Fibroblast of lung (primary cell): Measurements from ENCODE around the gene PLCH2. TPM values are rescaled to one million over a fixed set of nuclear protein-coding genes. Genes with fewer than 3 reads are reported as not detected.

ENCODE experiments used
- DNase-seq, 2 donors: peaks; one replicate each; pipeline versions ENCODE4 v3.0.0 to v3.0.0-alpha.2; 2010; ENCODE audit warnings: low read depth in 2 of 2
- H2AFZ ChIP-seq: 2 replicates; pipeline ENCODE4 v1.5.1; 2012; ENCODE audit warnings: low read length, control low read depth, inconsistent platforms
- H3K27ac ChIP-seq: 2 replicates; pipeline ENCODE4 v1.5.1; 2011; ENCODE audit warnings: low read length, control low read depth; ENCODE audit not compliant: insufficient read depth
- H3K27me3 ChIP-seq: 2 replicates; pipeline ENCODE4 v1.5.1; 2011; ENCODE audit warnings: mild to moderate bottlenecking, low read length; ENCODE audit not compliant: control insufficient read depth, insufficient read depth
- H3K36me3 ChIP-seq: 2 replicates; pipeline ENCODE4 v1.5.1; 2011; ENCODE audit warnings: low read length; ENCODE audit not compliant: control insufficient read depth, insufficient read depth
- H3K4me1 ChIP-seq: 2 replicates; pipeline ENCODE4 v1.5.1; 2011; ENCODE audit warnings: low read length; ENCODE audit not compliant: control insufficient read depth, insufficient read depth; ENCODE audit errors: extremely low read depth
- H3K4me2 ChIP-seq: 2 replicates; pipeline ENCODE4 v1.5.1; 2011; ENCODE audit warnings: low read length, control low read depth; ENCODE audit not compliant: insufficient read depth; ENCODE audit errors: extremely low read depth
- H3K4me3 ChIP-seq, 4 experiments: fragments of 200-600 bp in 1 of 4; sonication (generic) in 1 of 4; replicated peaks in 1 of 4; 2 replicates each; pipeline ENCODE4 v1.5.1; 2011 to 2016; ENCODE audit warnings: low read length in 4 of 4, low read depth in 3 of 4, mild to moderate bottlenecking in 3 of 4, control low read depth in 2 of 4, inconsistent platforms in 1 of 4, mixed read lengths in 1 of 4; ENCODE audit not compliant: insufficient read depth in 1 of 4; ENCODE audit errors: control extremely low read depth in 1 of 4
- H3K79me2 ChIP-seq: 2 replicates; pipeline ENCODE4 v1.5.1; 2012; ENCODE audit warnings: mild to moderate bottlenecking, low read length, inconsistent platforms; ENCODE audit not compliant: control insufficient read depth, insufficient read depth
- H3K9ac ChIP-seq: 2 replicates; pipeline ENCODE4 v1.5.1; 2011; ENCODE audit warnings: mild to moderate bottlenecking, low read length, control low read depth; ENCODE audit not compliant: insufficient read depth
- H3K9me3 ChIP-seq: 2 replicates; pipeline ENCODE4 v1.5.1; 2012; ENCODE audit warnings: low read depth, low read length; ENCODE audit not compliant: control insufficient read depth, insufficient read depth
- H4K20me1 ChIP-seq: 2 replicates; pipeline ENCODE4 v1.5.1; 2011; ENCODE audit warnings: low read length; ENCODE audit not compliant: control insufficient read depth, insufficient read depth; ENCODE audit errors: extremely low read depth
- EZH2 ChIP-seq: IDR thresholded peaks from 2 replicates; pipeline ENCODE4 v1.5.1; 2012; ENCODE audit warnings: low read length, control low read depth, mild to moderate bottlenecking; ENCODE audit errors: missing control alignments
- polyA plus RNA-seq, 2 donors: library from polyadenylated mRNA; depleted of rRNA in 1 of 2; stranded (reverse) in 1 of 2; unstranded in 1 of 2; fragments of >200 nt; gene quantifications; 2 replicates each; pipeline ENCODE4 v1.2.1, GENCODE V29; 2011 to 2012; ENCODE audit warnings: missing spikeins in 1 of 2
- total RNA-seq: library from RNA; depleted of rRNA; stranded (reverse); fragments of >200 nt; gene quantifications from 2 replicates; pipeline ENCODE4 v1.2.1, GENCODE V29; 2014
- TF ChIP-seq, protein P1 (sequence below), 2 donors: IDR thresholded peaks in 1 of 2; conservative IDR thresholded peaks in 1 of 2; 1 replicate in 1 of 2; 2 replicates in 1 of 2; pipeline ENCODE4 v1.5.1; 2011 to 2012; ENCODE audit warnings: low read length in 2 of 2, control low read depth in 1 of 2, inconsistent platforms in 1 of 2, low read depth in 1 of 2, mild to moderate bottlenecking in 1 of 2

Gene PLCH2
- total and polyA plus RNA-seq, 2 donors (not counting 1 experiment from before 2014, with no cell fraction given) = 0.02 to 0.17 TPM

DNA sequence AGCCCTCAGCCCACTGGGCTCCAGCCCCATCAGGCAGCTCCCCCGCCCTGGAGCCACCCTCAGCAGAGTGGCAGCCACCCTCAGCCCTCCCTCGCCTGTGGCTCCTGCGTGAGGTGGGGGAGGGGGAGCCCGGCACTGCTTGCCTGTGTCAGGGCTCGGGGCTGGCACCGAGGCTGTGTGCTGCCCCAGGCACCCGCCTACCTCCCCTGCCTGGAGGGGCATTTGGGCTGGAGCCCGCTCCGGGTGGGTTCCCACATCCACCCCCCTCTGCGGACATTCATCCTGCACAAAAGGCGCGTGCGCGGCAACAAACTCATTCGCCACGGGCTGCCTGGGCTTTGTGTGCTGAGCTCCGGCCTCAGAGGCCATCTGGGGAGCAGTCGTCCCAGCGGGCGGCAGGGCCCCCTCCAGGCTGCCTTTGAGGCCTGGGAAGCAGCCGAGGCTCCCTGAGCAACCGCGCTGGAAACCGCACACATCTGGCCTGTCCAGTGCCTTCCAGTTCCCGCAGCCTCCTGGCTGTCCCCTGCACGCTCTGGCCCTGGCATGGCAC lies 67.5 kb downstream of the PLCH2 start:
- no peaks in the 10 kb centered on the region for H3K79me2 ChIP-seq
- DNase-seq = peak; percentile 27 to 37
- no peaks in the 10 kb centered on the region for H3K36me3 ChIP-seq
- no peak overlapping the region for H2AFZ ChIP-seq
- TF ChIP-seq, protein P1, sequence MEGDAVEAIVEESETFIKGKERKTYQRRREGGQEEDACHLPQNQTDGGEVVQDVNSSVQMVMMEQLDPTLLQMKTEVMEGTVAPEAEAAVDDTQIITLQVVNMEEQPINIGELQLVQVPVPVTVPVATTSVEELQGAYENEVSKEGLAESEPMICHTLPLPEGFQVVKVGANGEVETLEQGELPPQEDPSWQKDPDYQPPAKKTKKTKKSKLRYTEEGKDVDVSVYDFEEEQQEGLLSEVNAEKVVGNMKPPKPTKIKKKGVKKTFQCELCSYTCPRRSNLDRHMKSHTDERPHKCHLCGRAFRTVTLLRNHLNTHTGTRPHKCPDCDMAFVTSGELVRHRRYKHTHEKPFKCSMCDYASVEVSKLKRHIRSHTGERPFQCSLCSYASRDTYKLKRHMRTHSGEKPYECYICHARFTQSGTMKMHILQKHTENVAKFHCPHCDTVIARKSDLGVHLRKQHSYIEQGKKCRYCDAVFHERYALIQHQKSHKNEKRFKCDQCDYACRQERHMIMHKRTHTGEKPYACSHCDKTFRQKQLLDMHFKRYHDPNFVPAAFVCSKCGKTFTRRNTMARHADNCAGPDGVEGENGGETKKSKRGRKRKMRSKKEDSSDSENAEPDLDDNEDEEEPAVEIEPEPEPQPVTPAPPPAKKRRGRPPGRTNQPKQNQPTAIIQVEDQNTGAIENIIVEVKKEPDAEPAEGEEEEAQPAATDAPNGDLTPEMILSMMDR (conservative IDR thresholded peaks at IDR 0.05 in 1 of 2, IDR thresholded peaks at IDR 0.05 in 1 of 2; ENCODE audit: low read depth in 1 of 2, low read length in 2 of 2) = no peak
- no peak for TF ChIP-seq EZH2
- H3K27me3 ChIP-seq = no peaks in the 10 kb centered on the region
- no peaks in the 10 kb centered on the region for H3K9me3 ChIP-seq
- H4K20me1 ChIP-seq = no peaks in the 10 kb centered on the region
- no peak overlapping the region for H3K4me3 ChIP-seq
- peak overlapping the region; percentile 2 for H3K9ac ChIP-seq
- H3K27ac ChIP-seq = no peak overlapping the region
- H3K4me2 ChIP-seq = no peak overlapping the region
- H3K4me1 ChIP-seq = peaks cover 9% of the 10 kb centered on the region

GRCh38 chr1:2544093-2544874 lies 68.2 kb downstream of the PLCH2 start:
- DNase-seq = peak; percentile 35 to 45
- Histone ChIP-seq H3K27me3 (no peaks in the 10 kb centered on the region), H3K4me2 (no peak overlapping the region), H2AFZ (no peak overlapping the region), H3K4me3 (no peak overlapping the region), H3K27ac (no peak overlapping the region), H4K20me1 (no peaks in the 10 kb centered on the region), H3K36me3 (no peaks in the 10 kb centered on the region), H3K4me1 (peaks cover 14% of the 10 kb centered on the region), H3K9ac (peak overlapping the region; percentile 2), H3K9me3 (no peaks in the 10 kb centered on the region), H3K79me2 (no peaks in the 10 kb centered on the region)
- TF ChIP-seq, protein P1 (conservative IDR thresholded peaks at IDR 0.05 in 1 of 2, IDR thresholded peaks at IDR 0.05 in 1 of 2; ENCODE audit: low read depth in 1 of 2, low read length in 2 of 2) = no peak
- no peak for TF ChIP-seq EZH2

GRCh38 chr1:2544875-2545640 lies 69.0 kb downstream of the PLCH2 start:
- Histone ChIP-seq H3K27ac (no peak overlapping the region), H3K9me3 (no peaks in the 10 kb centered on the region), H4K20me1 (no peaks in the 10 kb centered on the region), H3K4me2 (no peak overlapping the region), H3K9ac (no peak overlapping the region), H2AFZ (no peak overlapping the region), H3K79me2 (no peaks in the 10 kb centered on the region), H3K36me3 (no peaks in the 10 kb centered on the region), H3K27me3 (no peaks in the 10 kb centered on the region), H3K4me3 (no peak overlapping the region), H3K4me1 (peaks cover 14% of the 10 kb centered on the region)
- TF ChIP-seq, protein P1 (conservative IDR thresholded peaks at IDR 0.05 in 1 of 2, IDR thresholded peaks at IDR 0.05 in 1 of 2; ENCODE audit: low read depth in 1 of 2, low read length in 2 of 2) = no peak
- no peak for TF ChIP-seq EZH2
- no peak for DNase-seq
